Measurements from ENCODE around the gene GRB10.

The GRB10 gene

DNA sequence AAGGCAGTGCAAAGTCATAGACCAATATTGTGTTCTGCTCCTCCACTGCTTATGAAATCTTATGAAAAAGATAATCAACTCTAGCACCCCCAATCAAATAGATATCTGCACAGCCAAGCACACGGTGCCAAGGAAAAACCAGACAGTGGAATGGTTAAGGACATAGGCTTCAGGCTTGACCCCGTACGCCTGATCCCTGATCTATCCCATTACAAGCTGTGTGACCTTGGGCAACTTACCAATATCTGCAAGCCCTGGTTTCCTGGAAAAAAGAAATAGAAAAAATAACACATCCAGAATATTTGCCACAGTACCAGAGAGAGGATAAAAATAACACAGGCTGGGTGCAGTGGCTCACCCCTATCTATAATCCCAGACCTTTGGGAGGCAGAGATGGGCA is 56.9 kb downstream of the GRB10 start:
- Histone ChIP-seq H3K27ac (peak overlapping the region in 8 of 11 experiments; percentile 44 to 72 (median 66); a peak in 10 of 22 replicates), H3K9me3 (replicated peaks in 1 of 11) (peaks cover 0 to 15% (median 0%) of the 10 kb centered on the region in 11 experiments; a peak in 3 of 22 replicates), H3K4me1 (peaks cover 64 to 89% (median 79%) of the 10 kb centered on the region in 10 experiments), H3K9ac (no peak overlapping the region), H3K4me3 (no peak overlapping the region), H3K36me3 (peaks cover 18 to 68% (median 41%) of the 10 kb centered on the region in 11 experiments; a peak in 20 of 22 replicates), H4K20me1 (peaks cover 0 to 79% (median 23%) of the 10 kb centered on the region in 11 experiments; a peak in 14 of 22 replicates), H3K4me2 (peak overlapping the region in 9 of 11 experiments; percentile 72 to 88 (median 84); a peak in 18 of 22 replicates), H3K27me3 (no peaks in the 10 kb centered on the region)
- no peak for TF ChIP-seq Cebpa-rat (IDR thresholded peaks at IDR 0.05)

DNA sequence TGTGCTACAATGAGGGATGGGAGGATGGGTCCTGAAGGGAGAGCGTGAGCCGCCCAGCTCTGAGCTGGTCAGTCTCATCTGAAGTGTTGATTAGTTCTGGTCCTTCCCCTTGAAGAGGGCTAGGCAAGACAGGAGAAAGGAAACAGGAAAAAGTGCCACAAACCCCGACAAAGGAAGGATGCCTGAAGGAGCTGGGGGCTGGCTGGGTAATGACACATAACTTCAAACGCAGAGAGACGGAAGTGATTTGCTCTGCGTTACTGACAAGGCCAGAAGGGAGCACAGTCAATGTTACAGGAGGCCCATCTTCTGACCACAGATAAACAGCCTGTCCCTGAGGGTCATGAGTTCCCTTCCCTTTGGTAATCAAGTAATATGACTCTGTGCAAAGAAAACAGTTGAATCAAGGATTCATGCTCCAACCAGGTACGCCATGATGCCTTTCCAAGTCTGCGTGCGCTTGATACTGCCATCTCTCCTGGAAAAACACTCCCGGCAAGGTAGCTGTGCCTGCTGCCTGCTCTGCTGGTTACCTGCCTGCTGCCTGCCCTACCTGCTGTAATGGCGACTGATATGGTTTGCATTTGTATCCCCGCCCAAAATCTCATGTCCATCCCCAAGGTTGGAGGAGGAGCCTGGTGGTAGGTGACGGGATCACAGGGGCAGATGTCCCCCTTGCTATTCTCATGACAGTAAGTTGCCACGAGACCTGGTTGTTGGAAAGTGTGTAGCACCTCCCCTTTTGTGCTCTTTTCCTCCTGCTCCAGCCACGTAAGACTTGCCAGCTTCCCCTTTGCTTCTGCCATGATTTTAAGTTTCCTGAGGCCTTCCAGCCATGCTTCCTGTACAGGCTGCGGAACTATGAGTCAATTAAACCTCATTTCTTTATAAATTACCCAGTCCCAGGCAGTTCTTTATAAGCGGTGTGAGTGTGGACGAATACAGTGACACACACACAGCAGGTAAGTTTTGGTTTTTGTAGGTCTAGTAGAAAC is 57.9 kb downstream of the GRB10 start:
- peak overlapping the region; percentile 63 to 88 (median 82) for H3K4me2 ChIP-seq

DNA sequence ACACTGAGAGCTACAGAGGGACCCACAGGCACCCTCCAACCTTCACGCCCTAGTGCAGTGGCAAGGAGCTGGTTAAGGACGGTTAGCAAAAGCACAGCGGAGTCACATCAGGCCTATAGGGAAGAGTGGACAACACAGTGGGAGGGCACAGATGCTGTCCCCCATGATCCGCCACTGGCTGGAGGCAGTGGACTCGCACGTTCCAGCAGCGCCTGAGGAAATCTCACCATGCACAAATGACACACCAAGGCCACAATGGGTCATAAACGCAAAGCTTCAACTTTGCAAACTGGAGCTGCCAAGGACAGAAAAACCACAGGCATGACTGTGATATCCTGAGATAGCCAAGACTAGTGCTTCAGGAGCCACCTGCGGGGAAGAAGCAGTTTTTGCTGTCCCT is 58.8 kb downstream of the GRB10 start:
- Histone ChIP-seq H3K9ac (peak overlapping the region in 5 of 11 experiments; percentile 4 to 45 (median 29); a peak in 4 of 22 replicates), H3K27me3 (no peaks in the 10 kb centered on the region), H3K4me1 (peaks cover 53 to 84% (median 78%) of the 10 kb centered on the region in 10 experiments), H3K27ac (peak overlapping the region in 9 of 11 experiments; percentile 44 to 72 (median 66); a peak in 18 of 22 replicates), H3K9me3 (replicated peaks in 1 of 11) (peaks cover 0 to 15% (median 0%) of the 10 kb centered on the region in 11 experiments; a peak in 3 of 22 replicates), H3K36me3 (peaks cover 12 to 56% (median 39%) of the 10 kb centered on the region in 11 experiments; a peak in 19 of 22 replicates), H3K4me3 (peak overlapping the region in 3 of 10 experiments; percentile 17 to 34 (median 26); a peak in 1 of 20 replicates), H3K4me2 (peak overlapping the region; percentile 63 to 88 (median 82)), H4K20me1 (peaks cover 0 to 78% (median 8%) of the 10 kb centered on the region in 11 experiments; a peak in 9 of 22 replicates)
- no peak for TF ChIP-seq Cebpa-rat (IDR thresholded peaks at IDR 0.05)

More for the DNA sequence above, 57.9 kb downstream of the GRB10 start:
- Histone ChIP-seq H3K27ac (peak overlapping the region in 9 of 11 experiments; percentile 44 to 72 (median 66); a peak in 19 of 22 replicates), H3K4me3 (peak overlapping the region in 5 of 10 experiments; percentile 1 to 34 (median 26); a peak in 4 of 20 replicates), H4K20me1 (peaks cover 0 to 79% (median 13%) of the 10 kb centered on the region in 11 experiments; a peak in 12 of 22 replicates), H3K27me3 (no peaks in the 10 kb centered on the region), H3K36me3 (peaks cover 18 to 65% (median 41%) of the 10 kb centered on the region in 11 experiments; a peak in 20 of 22 replicates), H3K9ac (peak overlapping the region in 7 of 11 experiments; percentile 3 to 45 (median 29); a peak in 9 of 22 replicates), H3K9me3 (replicated peaks in 1 of 11) (peaks cover 0 to 15% (median 0%) of the 10 kb centered on the region in 11 experiments; a peak in 3 of 22 replicates), H3K4me1 (peaks cover 56 to 89% (median 79%) of the 10 kb centered on the region in 10 experiments)
- no peak for TF ChIP-seq Cebpa-rat (IDR thresholded peaks at IDR 0.05)

DNA sequence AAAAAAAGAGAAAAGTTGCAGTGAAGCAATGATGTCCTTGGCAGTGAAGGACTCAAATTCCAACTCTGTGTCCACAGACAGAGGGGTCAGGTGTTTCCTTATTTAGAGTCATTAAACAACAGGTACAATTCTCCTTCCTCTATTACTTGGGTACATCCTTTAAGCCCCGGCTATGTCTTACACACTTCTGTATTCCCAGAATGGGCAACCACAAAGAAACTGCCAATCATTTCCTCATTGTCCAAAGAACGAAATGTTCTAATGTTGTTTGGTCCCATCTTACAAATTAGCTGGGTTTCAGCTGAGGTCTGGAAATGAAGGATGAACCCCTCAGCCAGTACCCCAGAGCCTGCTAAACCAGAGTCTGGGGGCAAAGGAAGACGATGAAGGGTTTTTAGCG is 59.5 kb downstream of the GRB10 start:
- no peak for TF ChIP-seq Cebpa-rat (IDR thresholded peaks at IDR 0.05)
- peak overlapping the region in 9 of 11 experiments; percentile 44 to 72 (median 66); a peak in 15 of 22 replicates for H3K27ac ChIP-seq
- peaks cover 0 to 11% (median 0%) of the 10 kb centered on the region in 11 experiments; a peak in 2 of 22 replicates for H3K9me3 ChIP-seq (replicated peaks in 1 of 11)
- H3K4me3 ChIP-seq, result peak overlapping the region in 2 of 10 experiments; percentile 17 to 26; a peak in 2 of 20 replicates
- H3K9ac ChIP-seq, result peak overlapping the region in 3 of 11 experiments; percentile 5 to 45 (median 34); a peak in 2 of 22 replicates
- peak overlapping the region; percentile 63 to 88 (median 82) for H3K4me2 ChIP-seq
- H3K4me1 ChIP-seq, result peaks cover 53 to 88% (median 80%) of the 10 kb centered on the region in 10 experiments
- H3K27me3 ChIP-seq, result no peaks in the 10 kb centered on the region
- peaks cover 0 to 78% (median 8%) of the 10 kb centered on the region in 11 experiments; a peak in 10 of 22 replicates for H4K20me1 ChIP-seq
- H3K36me3 ChIP-seq, result peaks cover 6 to 50% (median 34%) of the 10 kb centered on the region in 11 experiments; a peak in 18 of 22 replicates

DNA sequence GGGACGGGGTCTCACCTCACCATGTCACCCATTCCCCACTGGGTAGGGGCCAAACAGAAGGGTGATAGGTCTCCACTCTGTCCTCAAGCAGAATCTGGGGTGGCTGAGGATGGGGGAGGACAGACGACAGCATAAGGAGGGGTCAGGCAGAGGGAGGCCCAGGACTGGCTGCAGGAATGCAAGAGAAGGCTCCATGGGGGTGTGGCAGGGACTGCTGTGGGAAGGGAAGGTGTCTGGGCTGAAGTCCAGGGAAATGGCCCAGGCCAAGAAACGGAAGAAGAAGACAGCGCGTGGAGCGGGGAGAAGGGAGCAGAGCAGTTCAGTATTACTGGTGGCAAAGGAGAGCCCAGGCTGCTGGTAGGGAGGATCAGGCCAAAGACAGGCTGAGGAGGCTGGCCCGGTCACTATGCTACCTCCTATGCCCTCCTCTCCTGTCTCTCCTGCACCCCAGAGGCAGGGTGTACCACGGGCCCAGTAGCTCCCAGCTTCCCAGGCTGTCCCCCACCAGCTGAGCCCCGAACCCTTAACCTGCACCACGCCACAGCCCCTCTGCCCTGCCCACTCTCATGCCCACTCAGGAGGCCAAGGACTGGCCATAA is 60.9 kb downstream of the GRB10 start:
- Histone ChIP-seq H3K9ac (no peak overlapping the region), H3K4me1 (peaks cover 53 to 96% (median 89%) of the 10 kb centered on the region in 10 experiments), H3K36me3 (peaks cover 5 to 52% (median 29%) of the 10 kb centered on the region in 11 experiments; a peak in 17 of 22 replicates), H3K27me3 (no peaks in the 10 kb centered on the region), H3K4me3 (no peak overlapping the region), H4K20me1 (peaks cover 0 to 83% (median 8%) of the 10 kb centered on the region in 11 experiments; a peak in 12 of 22 replicates), H3K27ac (peak overlapping the region in 7 of 11 experiments; percentile 16 to 47 (median 27); a peak in 10 of 22 replicates), H3K4me2 (peak overlapping the region in 9 of 11 experiments; percentile 17 to 84 (median 58); a peak in 16 of 22 replicates), H3K9me3 (replicated peaks in 1 of 11) (peaks cover 0 to 14% (median 4%) of the 10 kb centered on the region in 11 experiments; a peak in 6 of 22 replicates)
- TF ChIP-seq Cebpa-rat (IDR thresholded peaks at IDR 0.05), result no peak

DNA sequence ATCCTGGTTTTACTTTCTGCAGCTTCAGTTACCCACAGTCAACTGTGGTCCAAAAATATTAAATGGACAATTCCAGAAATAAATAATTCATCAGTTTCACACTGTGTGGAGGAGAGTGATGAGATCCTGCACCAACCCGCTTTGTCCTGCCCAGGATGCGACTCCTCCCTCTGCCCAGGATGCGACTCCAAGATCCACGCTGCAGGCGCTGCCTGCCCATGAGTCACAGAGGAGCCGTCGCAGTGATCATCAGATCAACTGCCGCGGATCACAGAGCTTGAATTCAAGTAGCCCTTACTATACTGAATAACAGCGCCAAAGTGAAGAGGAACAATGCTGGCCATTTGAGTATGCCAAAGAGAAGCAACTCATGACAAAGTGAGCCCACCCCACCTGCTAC is 61.5 kb downstream of the GRB10 start:
- Histone ChIP-seq H3K4me1 (peaks cover 53 to 97% (median 92%) of the 10 kb centered on the region in 10 experiments), H3K36me3 (peaks cover 5 to 50% (median 28%) of the 10 kb centered on the region in 11 experiments; a peak in 17 of 22 replicates), H3K9me3 (replicated peaks in 1 of 11) (peaks cover 0 to 18% (median 4%) of the 10 kb centered on the region in 11 experiments; a peak in 7 of 22 replicates), H3K9ac (no peak overlapping the region), H3K27ac (peak overlapping the region in 2 of 11 experiments; percentile 17 to 43; a peak in 1 of 22 replicates), H3K4me3 (no peak overlapping the region), H4K20me1 (peaks cover 0 to 89% (median 8%) of the 10 kb centered on the region in 11 experiments; a peak in 12 of 22 replicates), H3K27me3 (no peaks in the 10 kb centered on the region), H3K4me2 (peak overlapping the region in 9 of 11 experiments; percentile 6 to 84 (median 58); a peak in 15 of 22 replicates)
- TF ChIP-seq Cebpa-rat (IDR thresholded peaks at IDR 0.05), result no peak

DNA sequence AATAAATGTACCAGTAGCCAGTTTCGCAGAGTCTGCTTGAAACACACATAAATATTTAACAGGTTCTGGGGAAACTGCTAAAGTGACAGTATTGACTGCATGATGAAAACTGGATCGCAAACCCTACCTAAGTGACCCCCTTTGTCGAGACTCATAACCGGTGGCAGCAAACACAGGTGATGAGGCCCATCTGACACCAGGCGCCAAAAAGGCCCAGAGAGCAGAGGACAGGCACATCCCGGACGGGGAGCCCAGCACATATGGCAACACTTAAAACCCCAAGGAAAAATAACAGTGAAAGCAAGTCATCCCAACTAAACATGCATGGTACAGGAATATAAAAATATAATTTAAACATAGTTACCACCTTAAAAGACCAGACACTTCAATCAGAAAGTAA is 62.4 kb downstream of the GRB10 start:
- TF ChIP-seq Cebpa-rat (IDR thresholded peaks at IDR 0.05), result no peak
- Histone ChIP-seq H3K9ac (no peak overlapping the region), H3K27me3 (no peaks in the 10 kb centered on the region), H3K9me3 (replicated peaks in 1 of 11) (peaks cover 0 to 21% (median 4%) of the 10 kb centered on the region in 11 experiments; a peak in 9 of 22 replicates), H3K27ac (peak overlapping the region in 2 of 11 experiments; percentile 3 to 19; a peak in 2 of 22 replicates), H3K36me3 (peaks cover 12 to 50% (median 24%) of the 10 kb centered on the region in 11 experiments; a peak in 18 of 22 replicates), H3K4me3 (no peak overlapping the region), H3K4me1 (peaks cover 45 to 94% (median 89%) of the 10 kb centered on the region in 10 experiments), H4K20me1 (peaks cover 0 to 97% (median 12%) of the 10 kb centered on the region in 11 experiments; a peak in 13 of 22 replicates), H3K4me2 (peak overlapping the region in 5 of 11 experiments; percentile 49 to 84 (median 84); a peak in 5 of 22 replicates)
